H1 (cell line): ENCODE data around the gene PPP1R11. TPM values are rescaled to one million over a fixed set of nuclear protein-coding genes. Genes with fewer than 3 reads are reported as not detected.

Experiments used
- CTCF ChIA-PET: fragments of 300-600 bp; sonication (Branson Sonifier 250); formaldehyde crosslinking; loops from one replicate; lab custom pipeline; 2021; ENCODE audit not compliant: partially characterized antibody; lab: Charles Lee
- POLR2A ChIA-PET: fragments of 300-600 bp; sonication (Branson Sonifier 250); formaldehyde crosslinking; loops from one replicate; lab custom pipeline; 2021; ENCODE audit warnings: inconsistent platforms; ENCODE audit not compliant: partially characterized antibody; lab: Charles Lee
- DNase-seq, 2 experiments: peaks; one replicate each; pipeline versions ENCODE4 v3.0.0 to v3.0.0-alpha.2; 2010 to 2022; ENCODE audit warnings: low spot score in 2 of 2, low read depth in 1 of 2, mixed read lengths in 1 of 2
- FAIRE-seq: peaks from 2 replicates; lab custom pipeline; 2011; peaks lifted over from hg19 to GRCh38; lab: Jason Lieb, UNC
- H2AFZ ChIP-seq: 2 replicates; pipeline ENCODE4 v1.8.1; 2012; ENCODE audit warnings: low read length, inconsistent platforms
- H2AK5ac ChIP-seq: 2 replicates; pipeline ENCODE4 v1.6.1; 2013; ENCODE audit warnings: low read depth, low read length
- H2BK120ac ChIP-seq: replicated peaks from 2 replicates; pipeline ENCODE3; 2013; ENCODE audit warnings: low read depth, low read length, inconsistent platforms
- H2BK12ac ChIP-seq: 2 replicates; pipeline ENCODE4 v1.6.1; 2013; ENCODE audit warnings: low read depth, low read length
- H2BK15ac ChIP-seq: 2 replicates; pipeline ENCODE4 v1.6.1; 2013; ENCODE audit warnings: low read length
- H2BK20ac ChIP-seq: 2 replicates; pipeline ENCODE4 v1.6.1; 2013; ENCODE audit warnings: low read length
- H2BK5ac ChIP-seq: 2 replicates; pipeline ENCODE4 v1.6.1; 2013; ENCODE audit warnings: low read depth, low read length
- H3K14ac ChIP-seq: 2 replicates; pipeline ENCODE4 v1.6.1; 2013; ENCODE audit warnings: inconsistent platforms; ENCODE audit not compliant: insufficient read length
- H3K18ac ChIP-seq: 2 replicates; pipeline ENCODE4 v1.6.1; 2013; ENCODE audit warnings: low read length; ENCODE audit errors: extremely low read depth
- H3K23ac ChIP-seq: 2 replicates; pipeline ENCODE4 v1.6.1; 2013; ENCODE audit warnings: inconsistent platforms; ENCODE audit not compliant: insufficient read length
- H3K23me2 ChIP-seq: 2 replicates; pipeline ENCODE4 v1.6.1; 2013; ENCODE audit warnings: low read depth, low read length
- H3K27ac ChIP-seq: 2 replicates; pipeline ENCODE4 v1.6.1; 2011; ENCODE audit warnings: low read depth, low read length, inconsistent platforms
- H3K27me3 ChIP-seq, 4 experiments: replicated peaks in 1 of 4; 1 replicate in 1 of 4; 2 replicates in 3 of 4; pipeline versions ENCODE4 v1.6.1 to v1.8.1; 2011 to 2013; ENCODE audit warnings: low read length in 3 of 4, mild to moderate bottlenecking in 3 of 4, inconsistent platforms in 2 of 4, mixed read lengths in 2 of 4, moderate library complexity in 1 of 4; ENCODE audit not compliant: control insufficient read depth in 3 of 4, insufficient read depth in 3 of 4; ENCODE audit errors: extremely low read depth in 1 of 4
- H3K36me3 ChIP-seq, 4 experiments: 2 replicates each; pipeline versions ENCODE4 v1.6.1 to v1.8.1; 2011 to 2013; ENCODE audit warnings: mild to moderate bottlenecking in 4 of 4, low read length in 3 of 4, moderate library complexity in 2 of 4, control low read depth in 1 of 4, inconsistent platforms in 1 of 4; ENCODE audit not compliant: insufficient read depth in 4 of 4, control insufficient read depth in 2 of 4
- H3K4ac ChIP-seq: replicated peaks from 2 replicates; pipeline ENCODE3; 2013; ENCODE audit warnings: low read length, low read depth, mixed read lengths, inconsistent platforms; ENCODE audit not compliant: insufficient read length
- H3K4me1 ChIP-seq, 4 experiments: replicated peaks in 1 of 4; 1 replicate in 1 of 4; 2 replicates in 3 of 4; pipeline versions ENCODE4 v1.6.1 to v1.8.1; 2011 to 2013; ENCODE audit warnings: low read length in 3 of 4, inconsistent platforms in 2 of 4, mixed read lengths in 1 of 4; ENCODE audit not compliant: insufficient read depth in 4 of 4, control insufficient read depth in 3 of 4
- H3K4me2 ChIP-seq, 2 experiments: 2 replicates each; pipeline versions ENCODE4 v1.6.1 to v1.8.1; 2011 to 2013; ENCODE audit warnings: low read depth in 2 of 2, low read length in 2 of 2, control low read depth in 1 of 2, inconsistent platforms in 1 of 2, mild to moderate bottlenecking in 1 of 2; ENCODE audit not compliant: insufficient read depth in 1 of 2
- H3K4me3 ChIP-seq, 4 experiments: fragments of 200-600, 300-600 bp in 1 of 4; sonication (generic), shearing (Covaris generic), sonication (Bioruptor Twin) in 1 of 4; 2 replicates each; pipeline versions ENCODE4 v1.5.1 to v1.8.1; 2011 to 2016; ENCODE audit warnings: low read length in 4 of 4, low read depth in 3 of 4, control low read depth in 2 of 4, inconsistent platforms in 2 of 4, mild to moderate bottlenecking in 2 of 4, mixed read lengths in 1 of 4, moderate library complexity in 1 of 4; ENCODE audit not compliant: insufficient read depth in 2 of 4; ENCODE audit errors: extremely low read depth in 1 of 4
- H3K56ac ChIP-seq: replicated peaks from 2 replicates; pipeline ENCODE3; 2013; ENCODE audit warnings: low read depth, mild to moderate bottlenecking, mixed read lengths, low read length, inconsistent platforms; ENCODE audit not compliant: insufficient read length
- H3K79me1 ChIP-seq: 2 replicates; pipeline ENCODE4 v1.6.1; 2013; ENCODE audit warnings: low read depth, low read length, control low read depth
- H3K79me2 ChIP-seq, 2 experiments: 2 replicates each; pipeline versions ENCODE4 v1.6.1 to v1.8.1; 2012 to 2013; ENCODE audit warnings: low read length in 2 of 2, mild to moderate bottlenecking in 2 of 2, inconsistent platforms in 1 of 2; ENCODE audit not compliant: insufficient read depth in 2 of 2, control insufficient read depth in 1 of 2
- H3K9ac ChIP-seq, 4 experiments: replicated peaks in 1 of 4; 1 replicate in 1 of 4; 2 replicates in 3 of 4; pipeline versions ENCODE4 v1.6.1 to v1.8.1; 2011 to 2013; ENCODE audit warnings: low read depth in 3 of 4, low read length in 3 of 4, control low read depth in 2 of 4, mild to moderate bottlenecking in 2 of 4, moderate library complexity in 2 of 4, inconsistent platforms in 1 of 4; ENCODE audit errors: extremely low read depth in 1 of 4
- H3K9me3 ChIP-seq, 2 experiments: 2 replicates each; pipeline versions ENCODE4 v1.6.1 to v1.8.1; 2012 to 2013; ENCODE audit warnings: mild to moderate bottlenecking in 2 of 2, moderate library complexity in 2 of 2, control low read depth in 1 of 2, inconsistent platforms in 1 of 2, low read depth in 1 of 2, low read length in 1 of 2, mixed read lengths in 1 of 2; ENCODE audit not compliant: insufficient read depth in 2 of 2
- H4K20me1 ChIP-seq, 2 experiments: replicated peaks in 1 of 2; 2 replicates each; pipeline versions ENCODE3 to v1.8.1; 2011 to 2013; ENCODE audit warnings: inconsistent platforms in 2 of 2, low read length in 2 of 2, mild to moderate bottlenecking in 1 of 2; ENCODE audit not compliant: insufficient read depth in 2 of 2, control insufficient read depth in 1 of 2
- H4K5ac ChIP-seq: 2 replicates; pipeline ENCODE4 v1.6.1; 2013; ENCODE audit warnings: low read length, low read depth, mixed read lengths, inconsistent platforms; ENCODE audit not compliant: insufficient read length
- H4K8ac ChIP-seq: 2 replicates; pipeline ENCODE4 v1.8.0; 2013; ENCODE audit warnings: mild to moderate bottlenecking, moderate library complexity, low read length, inconsistent platforms; ENCODE audit not compliant: insufficient read depth; ENCODE audit errors: extremely low read depth
- H4K91ac ChIP-seq: replicated peaks from 2 replicates; pipeline ENCODE3; 2013; ENCODE audit warnings: low read length, mixed read lengths, inconsistent platforms; ENCODE audit not compliant: insufficient read length
- E2F6 ChIP-seq: IDR thresholded peaks from 2 replicates; pipeline ENCODE4 v1.6.1; 2012; ENCODE audit warnings: inconsistent platforms
- KDM1A ChIP-seq: fragments of 200-600, 300-600 bp; sonication (generic); IDR thresholded peaks from 2 replicates; pipeline ENCODE4 v1.7.1; 2016; ENCODE audit warnings: mild to moderate bottlenecking, low read length, borderline replicate concordance
- RNF2 ChIP-seq: fragments of 200-900, 300-1000 bp; sonication (generic); IDR thresholded peaks from 2 replicates; pipeline ENCODE4 v1.7.1; 2016; ENCODE audit warnings: borderline replicate concordance, low read depth, mild to moderate bottlenecking, antibody characterized with exemption, low read length; ENCODE audit not compliant: poor library complexity, severe bottlenecking; ENCODE audit errors: missing control alignments
- WGBS, 2 experiments: shearing (Covaris generic) in 1 of 2; methylation state at CpG; one replicate each; pipeline versions ENCODE4 v1.1.6 to v1.1.7; 2013 to 2015; ENCODE audit warnings: low lambda C conversion rate in 2 of 2, mixed read lengths in 2 of 2, inconsistent platforms in 1 of 2, low coverage in 1 of 2, missing lambda C conversion rate in 1 of 2; ENCODE audit not compliant: insufficient replicate concordance in 2 of 2, insufficient coverage in 1 of 2, insufficient read length in 1 of 2; ENCODE audit errors: extremely low coverage in 1 of 2, missing lambda C conversion rate in 1 of 2; 5-methylcytosine and 5-hydroxymethylcytosine counted together
- polyA plus RNA-seq, 7 experiments: library from polyadenylated mRNA; depleted of rRNA in 3 of 7; stranded (reverse) in 5 of 7; unstranded in 2 of 7; fragments of >200 nt in 5 of 7; fragments of 200-250 nt in 2 of 7; gene quantifications; 1 replicate in 5 of 7; 2 replicates in 1 of 7; 4 replicates in 1 of 7; pipeline versions ENCODE4 v1.2.1 to v1.2.3, GENCODE V29; 2011 to 2013; ENCODE audit warnings: missing spikeins in 2 of 7, mixed read lengths in 2 of 7
- total RNA-seq: library from RNA; stranded (reverse); fragmentation: NEBNext Ultra II Directional; extraction: Animal tissue kit (Norgen Biotek cat#: 25700); gene quantifications from 2 replicates; pipeline ENCODE4 v1.2.1, GENCODE V29; 2021
- TF ChIP-seq, protein P1 (sequence below): IDR thresholded peaks from 2 replicates; pipeline ENCODE4 v1.6.1; 2012; ENCODE audit warnings: inconsistent platforms

Gene PPP1R11
- total and polyA plus RNA-seq, 2 of the 8 experiments (the other 6 are each of a cell fraction or from before 2014, with no cell fraction given): 26.1 to 32.8 TPM

- no peak overlapping the region for H3K4me3 ChIP-seq
- FAIRE-seq (no peak), DNase-seq (no peak)
- H3K27me3 ChIP-seq: peaks cover 0 to 11% (median 0%) of the 10 kb centered on the region in 4 experiments; a peak in 3 of 7 replicates
- no peak overlapping the region for H3K4ac ChIP-seq
- no peak overlapping the region for H3K27ac ChIP-seq
- ChIA-PET CTCF (interaction anchor here (0.9 to 4.5 kb wide), 7 partner anchors 12 to 78 kb away, joined by 3 to 23 read pairs (median 3); partner anchors contain the start of gene PPP1R11), POLR2A (interaction anchor here (1.2 to 2.3 kb wide), 2 partner anchors 10 to 30 kb away, joined by 3 to 9 read pairs; partner anchors contain the start of gene POLR1H)
- H2BK20ac ChIP-seq: no peak overlapping the region
- H3K18ac ChIP-seq: peak overlapping the region; percentile 71
- H2BK120ac ChIP-seq: no peak overlapping the region
- H3K4me1 ChIP-seq: peaks cover 0 to 5% (median 0%) of the 10 kb centered on the region in 4 experiments; a peak in 2 of 7 replicates
- H4K20me1 ChIP-seq: no peaks in the 10 kb centered on the region
- H3K4me2 ChIP-seq: no peak overlapping the region
- no peak overlapping the region for H3K9ac ChIP-seq
- TF ChIP-seq RNF2 (no peak), KDM1A (no peak), E2F6 (peak; percentile 80)
- TF ChIP-seq, protein P1, sequence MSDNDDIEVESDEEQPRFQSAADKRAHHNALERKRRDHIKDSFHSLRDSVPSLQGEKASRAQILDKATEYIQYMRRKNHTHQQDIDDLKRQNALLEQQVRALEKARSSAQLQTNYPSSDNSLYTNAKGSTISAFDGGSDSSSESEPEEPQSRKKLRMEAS: peak; percentile 80
- TF ChIP-seq, all 59 proteins: peak for 2
- no peak overlapping the region for H2BK12ac ChIP-seq
- H3K14ac ChIP-seq: no peak overlapping the region
- no peak overlapping the region for H4K5ac ChIP-seq
- no peak overlapping the region for H3K23ac ChIP-seq
- H2AK5ac ChIP-seq: no peak overlapping the region
- H3K79me1 ChIP-seq: no peaks in the 10 kb centered on the region
- WGBS, 2 experiments: 78% methylated on average over 10 of the region's 11 CpGs; no CpG with 5 or more reads in 1 of the 2 experiments
- H4K8ac ChIP-seq: peak overlapping the region; percentile 51; the same call in 1 of the 2 replicates
- H2BK15ac ChIP-seq: no peak overlapping the region
- no peak overlapping the region for H3K56ac ChIP-seq
- no peak overlapping the region for H2BK5ac ChIP-seq
- no peaks in the 10 kb centered on the region for H3K36me3 ChIP-seq
- H2AFZ ChIP-seq: peak overlapping the region; percentile 72; the same call in 1 of the 2 replicates
- no peaks in the 10 kb centered on the region for H3K79me2 ChIP-seq
- no peak overlapping the region for H4K91ac ChIP-seq
- H3K9me3 ChIP-seq: peaks cover 0 to 7% of the 10 kb centered on the region in 2 experiments; a peak in 1 of 4 replicates
- 0 out of 2 replicates have a peak, but pooled peaks cover 1% of the 10 kb centered on the region for H3K23me2 ChIP-seq
These were observed 24.8 kb downstream of the PPP1R11 start for GRCh38 chr6:30091577-30092381.
